GM19324 (cell line): ENCODE results near the gene SNHG17.
"Not testable (repeated sequence)": the region's sequence is repeated elsewhere in the genome, so short reads cannot be mapped to it uniquely, and the experiment has no call there.

ENCODE experiments used
- ATAC-seq: cut with Tn5 transposase; IDR thresholded peaks from one replicate; pipeline ENCODE4 v1.9.1; 2021; ENCODE audit warnings: mild to moderate bottlenecking, moderate library complexity; ENCODE audit not compliant: unreplicated experiment, low FRiP score

SNHG17 gene

GRCh38 chr20:38447931-38448675 lies 13.0 kb upstream of the SNHG17 start:
- ATAC-seq: no peak

- no peak for ATAC-seq
These were observed 12.1 kb upstream of the SNHG17 start for GRCh38 chr20:38447251-38447661.

- peak; percentile 82 for ATAC-seq
These were observed 11.5 kb upstream of the SNHG17 start for GRCh38 chr20:38446441-38447209.

GRCh38 chr20:38445901-38446425 lies 10.8 kb upstream of the SNHG17 start:
- ATAC-seq: no peak

GRCh38 chr20:38445381-38445796 lies 10.3 kb upstream of the SNHG17 start:
- no peak for ATAC-seq

GRCh38 chr20:38441916-38442315 lies 6.8 kb upstream of the SNHG17 start:
- ATAC-seq: no peak

GRCh38 chr20:38441110-38441509 lies 6.0 kb upstream of the SNHG17 start:
- ATAC-seq: not testable (repeated sequence)

GRCh38 chr20:38437796-38438195 lies 2.7 kb upstream of the SNHG17 start:
- ATAC-seq: no peak

GRCh38 chr20:38435555-38435939 lies 419 bp upstream of the SNHG17 start:
- ATAC-seq: no peak

- no peak for ATAC-seq
These were observed 807 bp downstream of the SNHG17 start for GRCh38 chr20:38434301-38434741.

GRCh38 chr20:38433304-38433972 lies 1.7 kb downstream of the SNHG17 start:
- ATAC-seq: no peak

GRCh38 chr20:38432870-38433269 lies 2.3 kb downstream of the SNHG17 start:
- not testable (repeated sequence) for ATAC-seq

GRCh38 chr20:38432292-38432691 lies 2.8 kb downstream of the SNHG17 start:
- ATAC-seq: no peak

GRCh38 chr20:38430679-38431325 lies 4.3 kb downstream of the SNHG17 start:
- no peak for ATAC-seq

- ATAC-seq: no peak
These were observed 5.8 kb downstream of the SNHG17 start for GRCh38 chr20:38429301-38429700.

- ATAC-seq: no peak
These were observed 6.3 kb downstream of the SNHG17 start for GRCh38 chr20:38428800-38429199.

- ATAC-seq: no peak
These were observed 7.5 kb downstream of the SNHG17 start for GRCh38 chr20:38427655-38428023.

- ATAC-seq: no peak
These were observed 8.9 kb downstream of the SNHG17 start for GRCh38 chr20:38426006-38426897.

- ATAC-seq: no peak
These were observed 10.7 kb downstream of the SNHG17 start for GRCh38 chr20:38424401-38424800.

GRCh38 chr20:38423541-38423940 lies 11.6 kb downstream of the SNHG17 start:
- ATAC-seq: no peak
